GM20000 (cell line): ENCODE results near the gene KCNIP4.
"Not testable (repeated sequence)": the region's sequence is repeated elsewhere in the genome, so short reads cannot be mapped to it uniquely, and the experiment has no call there.

ENCODE experiments used
- DNase-seq: peaks from one replicate; pipeline ENCODE4 v3.0.0; 2012; ENCODE audit warnings: low spot score
- TF ChIP-seq, protein P1 (sequence below): IDR thresholded peaks from 2 replicates; pipeline ENCODE4 v1.5.1; 2012; ENCODE audit warnings: mild to moderate bottlenecking, control low read depth; ENCODE audit errors: extremely low read depth, missing control alignments

KCNIP4 gene

DNA sequence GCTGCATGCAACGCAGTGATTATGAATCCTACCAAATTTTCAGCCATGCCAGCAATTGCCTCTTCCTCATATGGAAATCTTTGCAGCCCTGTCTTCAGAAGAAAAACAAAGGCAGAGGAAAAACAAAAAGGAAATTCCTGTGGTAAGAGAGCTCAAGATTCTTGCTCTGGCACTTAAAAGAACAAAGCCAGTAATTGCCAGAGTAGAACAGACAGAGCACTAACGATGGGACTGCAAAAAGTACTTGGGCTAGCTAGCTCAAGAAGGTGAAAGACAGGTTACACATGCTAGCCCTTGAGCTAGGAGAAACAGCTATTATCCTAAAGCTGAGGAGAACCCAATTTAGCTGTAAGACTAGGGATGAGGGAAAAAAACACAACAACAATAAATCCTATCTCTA lies 582.3 kb downstream of the KCNIP4 start:
- TF ChIP-seq, protein P1, sequence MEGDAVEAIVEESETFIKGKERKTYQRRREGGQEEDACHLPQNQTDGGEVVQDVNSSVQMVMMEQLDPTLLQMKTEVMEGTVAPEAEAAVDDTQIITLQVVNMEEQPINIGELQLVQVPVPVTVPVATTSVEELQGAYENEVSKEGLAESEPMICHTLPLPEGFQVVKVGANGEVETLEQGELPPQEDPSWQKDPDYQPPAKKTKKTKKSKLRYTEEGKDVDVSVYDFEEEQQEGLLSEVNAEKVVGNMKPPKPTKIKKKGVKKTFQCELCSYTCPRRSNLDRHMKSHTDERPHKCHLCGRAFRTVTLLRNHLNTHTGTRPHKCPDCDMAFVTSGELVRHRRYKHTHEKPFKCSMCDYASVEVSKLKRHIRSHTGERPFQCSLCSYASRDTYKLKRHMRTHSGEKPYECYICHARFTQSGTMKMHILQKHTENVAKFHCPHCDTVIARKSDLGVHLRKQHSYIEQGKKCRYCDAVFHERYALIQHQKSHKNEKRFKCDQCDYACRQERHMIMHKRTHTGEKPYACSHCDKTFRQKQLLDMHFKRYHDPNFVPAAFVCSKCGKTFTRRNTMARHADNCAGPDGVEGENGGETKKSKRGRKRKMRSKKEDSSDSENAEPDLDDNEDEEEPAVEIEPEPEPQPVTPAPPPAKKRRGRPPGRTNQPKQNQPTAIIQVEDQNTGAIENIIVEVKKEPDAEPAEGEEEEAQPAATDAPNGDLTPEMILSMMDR, result no peak
- no peak for DNase-seq

DNA sequence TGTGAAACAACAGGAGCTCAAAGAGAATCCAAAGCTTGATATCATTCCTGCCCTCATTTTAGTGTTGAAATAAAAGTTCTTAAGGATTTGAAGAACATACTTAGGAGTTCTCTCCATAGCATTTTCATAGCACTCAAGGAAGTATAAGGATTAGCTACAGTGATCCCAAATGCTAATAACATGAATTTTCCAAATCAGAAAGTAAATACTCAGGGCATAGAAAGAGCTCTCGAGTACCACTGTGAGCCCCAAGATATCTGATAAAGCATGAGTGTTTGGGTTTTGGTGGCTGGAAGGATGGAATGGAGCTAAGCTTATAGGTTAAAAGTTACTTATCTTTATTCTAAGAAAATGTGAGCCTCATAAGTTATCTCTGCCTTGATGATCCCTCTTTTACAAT lies 584.9 kb downstream of the KCNIP4 start:
- TF ChIP-seq, protein P1, result no peak
- no peak for DNase-seq

DNA sequence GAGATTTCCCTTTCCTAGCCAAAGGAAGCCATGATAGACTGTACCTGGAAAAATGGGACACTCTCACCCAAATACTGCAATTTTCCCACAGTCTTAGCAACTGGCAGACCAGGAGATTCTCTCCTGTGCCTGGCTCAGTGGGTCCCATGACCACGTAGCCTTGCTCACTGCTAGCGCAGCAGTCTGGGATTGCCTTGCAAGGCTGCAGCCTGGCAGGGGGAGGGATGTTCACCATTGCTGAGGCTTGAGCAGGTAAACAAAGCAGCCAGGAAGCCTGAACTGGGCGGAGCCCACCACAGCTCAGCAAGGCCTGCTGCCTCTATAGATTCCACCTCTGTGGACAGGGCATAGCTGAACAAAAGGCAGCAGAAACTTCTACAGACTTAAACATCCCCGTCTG lies 596.2 kb downstream of the KCNIP4 start:
- not testable (repeated sequence) for DNase-seq

DNA sequence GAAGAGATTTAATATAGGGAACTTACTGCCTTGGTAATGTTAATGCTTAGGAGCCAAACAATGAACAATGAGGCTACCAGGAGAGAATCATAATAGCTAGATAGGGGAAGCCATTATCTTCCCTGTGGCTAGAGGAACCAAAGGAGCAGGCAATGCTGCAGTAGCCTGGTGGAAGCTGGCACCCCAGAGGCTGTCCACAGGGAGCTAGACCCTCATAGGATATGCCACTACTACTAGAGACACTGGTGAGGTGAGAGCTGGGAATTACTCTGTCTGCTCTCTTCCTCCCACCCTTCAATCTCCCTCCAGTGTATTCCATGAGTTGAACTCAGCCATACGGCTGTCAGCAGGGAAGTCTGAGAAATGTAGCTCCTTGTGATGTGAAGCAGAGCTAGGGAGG lies 601.4 kb downstream of the KCNIP4 start:
- no peak for DNase-seq
- TF ChIP-seq, protein P1, result no peak

DNA sequence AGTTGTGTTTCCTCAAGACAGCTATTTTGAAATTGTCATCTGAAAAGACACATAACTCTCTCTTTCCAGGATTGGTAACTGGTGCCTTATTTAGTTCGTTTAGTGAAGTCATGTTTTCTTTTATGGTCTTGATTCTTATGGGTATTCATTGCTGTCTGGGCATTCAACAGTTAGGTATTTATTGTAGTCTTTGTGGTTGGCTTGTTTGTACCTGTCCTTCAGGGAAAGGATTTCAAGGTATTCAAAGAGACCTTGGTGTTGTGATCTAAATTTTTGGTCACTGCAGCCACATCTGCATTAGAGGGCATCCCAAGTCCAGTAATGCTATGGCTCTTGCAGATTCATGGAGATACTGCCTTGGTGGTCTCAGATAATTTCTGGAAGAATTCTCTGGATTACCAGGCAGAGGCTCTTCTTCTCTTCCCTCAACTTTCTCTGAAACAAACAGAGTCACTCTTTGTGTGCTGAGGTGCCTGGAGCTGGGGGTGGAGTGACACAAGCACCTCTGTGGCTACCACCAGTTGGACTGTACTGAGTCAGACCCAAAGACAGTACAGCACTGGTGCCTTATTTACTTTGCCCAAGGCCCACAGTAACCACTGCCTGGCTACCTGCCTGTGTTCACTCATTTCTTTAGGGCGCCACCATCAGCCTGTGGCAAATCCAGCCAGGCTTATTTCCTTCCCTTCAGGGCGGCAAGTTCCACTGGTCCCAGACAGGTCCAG lies 620.4 kb downstream of the KCNIP4 start:
- TF ChIP-seq, protein P1, result no peak
- no peak for DNase-seq

DNA sequence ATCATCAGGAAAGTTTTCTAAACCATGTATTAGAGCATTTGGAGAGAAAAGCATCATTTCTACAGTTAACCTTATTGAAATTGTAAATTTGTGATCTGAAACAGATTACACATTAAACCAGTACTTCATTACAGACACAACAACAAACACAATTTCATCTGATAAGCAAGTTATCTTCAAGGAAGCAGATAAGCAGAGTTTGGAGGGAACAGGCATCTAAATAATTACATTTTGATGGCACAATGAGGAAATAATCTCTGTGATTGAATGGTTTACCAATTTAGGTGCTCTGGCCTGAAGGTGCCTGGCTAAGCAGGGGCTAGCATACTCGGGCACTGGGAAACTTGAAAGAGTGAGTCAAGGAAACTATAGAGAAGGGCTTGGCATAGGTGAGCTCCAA lies 628.5 kb downstream of the KCNIP4 start:
- no peak for DNase-seq
- TF ChIP-seq, protein P1, result no peak

DNA sequence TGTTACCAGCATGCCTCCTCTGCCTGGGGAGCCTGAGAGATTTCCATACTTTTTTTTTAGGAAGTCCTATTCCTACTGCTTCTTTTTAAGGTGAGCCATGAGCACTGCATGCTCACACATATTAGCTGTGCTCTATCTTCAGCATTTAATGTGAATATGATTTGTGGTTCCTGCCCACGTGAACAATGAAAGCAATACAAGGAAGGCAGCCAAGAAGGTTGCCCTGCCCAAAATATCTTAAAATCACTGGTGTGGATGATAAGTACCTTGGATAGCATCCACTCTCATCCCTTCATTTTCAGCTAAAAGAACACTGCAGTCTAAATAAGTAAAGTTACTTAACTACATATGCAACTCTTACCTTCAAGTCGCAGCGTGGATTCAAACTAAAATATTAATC lies 640.9 kb downstream of the KCNIP4 start:
- no peak for DNase-seq

DNA sequence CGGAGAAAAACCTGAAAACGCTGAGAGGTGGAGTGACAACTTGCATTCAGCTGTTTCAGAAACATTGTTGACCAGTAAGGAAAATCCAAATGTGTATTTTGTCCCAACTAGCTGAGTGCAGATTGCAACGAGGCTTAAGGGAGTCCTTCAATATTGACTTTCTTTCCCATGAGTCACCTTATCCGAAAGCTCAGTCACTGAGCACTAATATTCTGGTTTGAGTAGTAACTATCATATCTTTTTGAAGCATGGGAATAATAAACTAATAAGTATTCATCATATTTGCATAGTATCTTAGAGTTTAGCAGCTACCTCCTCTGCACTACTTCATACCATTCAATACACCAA lies 644.1 kb downstream of the KCNIP4 start:
- DNase-seq, result no peak
- TF ChIP-seq, protein P1, result no peak

More for the DNA sequence above, 640.9 kb downstream of the KCNIP4 start:
- TF ChIP-seq, protein P1, result no peak
